ENCODE measurements around the gene WFIKKN1.

Gene WFIKKN1

DNA sequence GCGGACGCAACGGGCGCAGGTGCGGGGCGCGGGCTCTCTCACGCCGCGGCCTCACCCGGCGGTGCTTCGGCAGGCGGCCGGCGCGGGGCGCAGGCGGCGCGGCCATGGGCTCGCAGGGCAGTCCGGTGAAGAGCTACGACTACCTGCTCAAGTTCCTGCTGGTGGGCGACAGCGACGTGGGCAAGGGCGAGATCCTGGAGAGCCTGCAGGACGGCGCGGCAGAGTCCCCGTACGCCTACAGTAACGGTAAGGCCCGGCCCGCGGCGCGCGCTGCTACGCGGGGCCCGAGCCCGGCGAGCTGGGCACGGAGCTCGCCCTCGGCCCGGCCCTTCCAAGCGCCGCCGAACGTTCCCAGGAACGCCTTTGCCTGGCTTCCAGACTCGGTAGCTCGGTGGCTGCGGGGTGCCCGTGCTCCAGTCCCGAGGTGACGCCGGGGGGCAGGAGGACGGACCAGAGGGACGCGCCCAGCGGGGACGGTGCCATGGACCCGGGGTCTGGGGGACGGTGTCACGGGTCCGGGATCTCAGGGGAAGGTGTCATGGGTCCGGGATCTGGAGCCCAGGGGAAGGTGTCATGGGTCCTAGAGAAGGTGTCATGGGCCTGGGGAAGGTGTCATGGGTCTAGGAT lies 40.5 kb upstream of the WFIKKN1 start (continued):
- no peak for TF ChIP-seq ZNF624 (tag by site-specific recombination; IDR thresholded peaks at IDR 0.05)
- TF ChIP-seq ZNF335 (tag by site-specific recombination; conservative IDR thresholded peaks at IDR 0.05) = no peak
- TF ChIP-seq ZNF19 (tag by site-specific recombination; IDR thresholded peaks at IDR 0.05; ENCODE audit: low read depth) = no peak
- TF ChIP-seq ZBTB20 (tag by site-specific recombination; IDR thresholded peaks at IDR 0.05) = no peak; the same call in 1 of the 2 replicates
- TF ChIP-seq ZNF211 (tag by site-specific recombination; IDR thresholded peaks at IDR 0.05; ENCODE audit: low read depth) = no peak
- no peak for TF ChIP-seq ZNF843 (tag by site-specific recombination; IDR thresholded peaks at IDR 0.05)
- TF ChIP-seq, protein P1, sequence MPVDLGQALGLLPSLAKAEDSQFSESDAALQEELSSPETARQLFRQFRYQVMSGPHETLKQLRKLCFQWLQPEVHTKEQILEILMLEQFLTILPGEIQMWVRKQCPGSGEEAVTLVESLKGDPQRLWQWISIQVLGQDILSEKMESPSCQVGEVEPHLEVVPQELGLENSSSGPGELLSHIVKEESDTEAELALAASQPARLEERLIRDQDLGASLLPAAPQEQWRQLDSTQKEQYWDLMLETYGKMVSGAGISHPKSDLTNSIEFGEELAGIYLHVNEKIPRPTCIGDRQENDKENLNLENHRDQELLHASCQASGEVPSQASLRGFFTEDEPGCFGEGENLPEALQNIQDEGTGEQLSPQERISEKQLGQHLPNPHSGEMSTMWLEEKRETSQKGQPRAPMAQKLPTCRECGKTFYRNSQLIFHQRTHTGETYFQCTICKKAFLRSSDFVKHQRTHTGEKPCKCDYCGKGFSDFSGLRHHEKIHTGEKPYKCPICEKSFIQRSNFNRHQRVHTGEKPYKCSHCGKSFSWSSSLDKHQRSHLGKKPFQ (tag by site-specific recombination; IDR thresholded peaks at IDR 0.05) = no peak
- no peak for TF ChIP-seq ZNF701 (tag by site-specific recombination; IDR thresholded peaks at IDR 0.05)
- TF ChIP-seq ZNF544 (tag by site-specific recombination; IDR thresholded peaks at IDR 0.05) = no peak
- TF ChIP-seq ZNF292 (tag by site-specific recombination; IDR thresholded peaks at IDR 0.05; ENCODE audit: borderline replicate concordance, low read depth) = no peak
- TF ChIP-seq ZBTB7A (tag by site-specific recombination; IDR thresholded peaks at IDR 0.05; ENCODE audit: low read depth) = peak; percentile 8; the same call in 1 of the 2 replicates
- no peak for TF ChIP-seq ZNF785 (tag by site-specific recombination; IDR thresholded peaks at IDR 0.05)
- TF ChIP-seq ZNF274 (IDR thresholded peaks at IDR 0.05; ENCODE audit: low read length) = no peak
- TF ChIP-seq ZNF274 (tag by site-specific recombination; IDR thresholded peaks at IDR 0.05; ENCODE audit: borderline replicate concordance) = no peak
- TF ChIP-seq ZNF239 (tag by site-specific recombination; IDR thresholded peaks at IDR 0.05) = no peak
- TF ChIP-seq, protein P2, sequence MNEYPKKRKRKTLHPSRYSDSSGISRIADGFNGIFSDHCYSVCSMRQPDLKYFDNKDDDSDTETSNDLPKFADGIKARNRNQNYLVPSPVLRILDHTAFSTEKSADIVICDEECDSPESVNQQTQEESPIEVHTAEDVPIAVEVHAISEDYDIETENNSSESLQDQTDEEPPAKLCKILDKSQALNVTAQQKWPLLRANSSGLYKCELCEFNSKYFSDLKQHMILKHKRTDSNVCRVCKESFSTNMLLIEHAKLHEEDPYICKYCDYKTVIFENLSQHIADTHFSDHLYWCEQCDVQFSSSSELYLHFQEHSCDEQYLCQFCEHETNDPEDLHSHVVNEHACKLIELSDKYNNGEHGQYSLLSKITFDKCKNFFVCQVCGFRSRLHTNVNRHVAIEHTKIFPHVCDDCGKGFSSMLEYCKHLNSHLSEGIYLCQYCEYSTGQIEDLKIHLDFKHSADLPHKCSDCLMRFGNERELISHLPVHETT (tag by site-specific recombination; IDR thresholded peaks at IDR 0.05) = no peak
- no peak for TF ChIP-seq KLF7 (tag by site-specific recombination; IDR thresholded peaks at IDR 0.05; ENCODE audit: borderline replicate concordance)
- TF ChIP-seq, protein P3, sequence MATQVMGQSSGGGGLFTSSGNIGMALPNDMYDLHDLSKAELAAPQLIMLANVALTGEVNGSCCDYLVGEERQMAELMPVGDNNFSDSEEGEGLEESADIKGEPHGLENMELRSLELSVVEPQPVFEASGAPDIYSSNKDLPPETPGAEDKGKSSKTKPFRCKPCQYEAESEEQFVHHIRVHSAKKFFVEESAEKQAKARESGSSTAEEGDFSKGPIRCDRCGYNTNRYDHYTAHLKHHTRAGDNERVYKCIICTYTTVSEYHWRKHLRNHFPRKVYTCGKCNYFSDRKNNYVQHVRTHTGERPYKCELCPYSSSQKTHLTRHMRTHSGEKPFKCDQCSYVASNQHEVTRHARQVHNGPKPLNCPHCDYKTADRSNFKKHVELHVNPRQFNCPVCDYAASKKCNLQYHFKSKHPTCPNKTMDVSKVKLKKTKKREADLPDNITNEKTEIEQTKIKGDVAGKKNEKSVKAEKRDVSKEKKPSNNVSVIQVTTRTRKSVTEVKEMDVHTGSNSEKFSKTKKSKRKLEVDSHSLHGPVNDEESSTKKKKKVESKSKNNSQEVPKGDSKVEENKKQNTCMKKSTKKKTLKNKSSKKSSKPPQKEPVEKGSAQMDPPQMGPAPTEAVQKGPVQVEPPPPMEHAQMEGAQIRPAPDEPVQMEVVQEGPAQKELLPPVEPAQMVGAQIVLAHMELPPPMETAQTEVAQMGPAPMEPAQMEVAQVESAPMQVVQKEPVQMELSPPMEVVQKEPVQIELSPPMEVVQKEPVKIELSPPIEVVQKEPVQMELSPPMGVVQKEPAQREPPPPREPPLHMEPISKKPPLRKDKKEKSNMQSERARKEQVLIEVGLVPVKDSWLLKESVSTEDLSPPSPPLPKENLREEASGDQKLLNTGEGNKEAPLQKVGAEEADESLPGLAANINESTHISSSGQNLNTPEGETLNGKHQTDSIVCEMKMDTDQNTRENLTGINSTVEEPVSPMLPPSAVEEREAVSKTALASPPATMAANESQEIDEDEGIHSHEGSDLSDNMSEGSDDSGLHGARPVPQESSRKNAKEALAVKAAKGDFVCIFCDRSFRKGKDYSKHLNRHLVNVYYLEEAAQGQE (tag by site-specific recombination; IDR thresholded peaks at IDR 0.05) = no peak
- TF ChIP-seq ZNF501 (tag by site-specific recombination; IDR thresholded peaks at IDR 0.05) = no peak
- TF ChIP-seq, protein P4, sequence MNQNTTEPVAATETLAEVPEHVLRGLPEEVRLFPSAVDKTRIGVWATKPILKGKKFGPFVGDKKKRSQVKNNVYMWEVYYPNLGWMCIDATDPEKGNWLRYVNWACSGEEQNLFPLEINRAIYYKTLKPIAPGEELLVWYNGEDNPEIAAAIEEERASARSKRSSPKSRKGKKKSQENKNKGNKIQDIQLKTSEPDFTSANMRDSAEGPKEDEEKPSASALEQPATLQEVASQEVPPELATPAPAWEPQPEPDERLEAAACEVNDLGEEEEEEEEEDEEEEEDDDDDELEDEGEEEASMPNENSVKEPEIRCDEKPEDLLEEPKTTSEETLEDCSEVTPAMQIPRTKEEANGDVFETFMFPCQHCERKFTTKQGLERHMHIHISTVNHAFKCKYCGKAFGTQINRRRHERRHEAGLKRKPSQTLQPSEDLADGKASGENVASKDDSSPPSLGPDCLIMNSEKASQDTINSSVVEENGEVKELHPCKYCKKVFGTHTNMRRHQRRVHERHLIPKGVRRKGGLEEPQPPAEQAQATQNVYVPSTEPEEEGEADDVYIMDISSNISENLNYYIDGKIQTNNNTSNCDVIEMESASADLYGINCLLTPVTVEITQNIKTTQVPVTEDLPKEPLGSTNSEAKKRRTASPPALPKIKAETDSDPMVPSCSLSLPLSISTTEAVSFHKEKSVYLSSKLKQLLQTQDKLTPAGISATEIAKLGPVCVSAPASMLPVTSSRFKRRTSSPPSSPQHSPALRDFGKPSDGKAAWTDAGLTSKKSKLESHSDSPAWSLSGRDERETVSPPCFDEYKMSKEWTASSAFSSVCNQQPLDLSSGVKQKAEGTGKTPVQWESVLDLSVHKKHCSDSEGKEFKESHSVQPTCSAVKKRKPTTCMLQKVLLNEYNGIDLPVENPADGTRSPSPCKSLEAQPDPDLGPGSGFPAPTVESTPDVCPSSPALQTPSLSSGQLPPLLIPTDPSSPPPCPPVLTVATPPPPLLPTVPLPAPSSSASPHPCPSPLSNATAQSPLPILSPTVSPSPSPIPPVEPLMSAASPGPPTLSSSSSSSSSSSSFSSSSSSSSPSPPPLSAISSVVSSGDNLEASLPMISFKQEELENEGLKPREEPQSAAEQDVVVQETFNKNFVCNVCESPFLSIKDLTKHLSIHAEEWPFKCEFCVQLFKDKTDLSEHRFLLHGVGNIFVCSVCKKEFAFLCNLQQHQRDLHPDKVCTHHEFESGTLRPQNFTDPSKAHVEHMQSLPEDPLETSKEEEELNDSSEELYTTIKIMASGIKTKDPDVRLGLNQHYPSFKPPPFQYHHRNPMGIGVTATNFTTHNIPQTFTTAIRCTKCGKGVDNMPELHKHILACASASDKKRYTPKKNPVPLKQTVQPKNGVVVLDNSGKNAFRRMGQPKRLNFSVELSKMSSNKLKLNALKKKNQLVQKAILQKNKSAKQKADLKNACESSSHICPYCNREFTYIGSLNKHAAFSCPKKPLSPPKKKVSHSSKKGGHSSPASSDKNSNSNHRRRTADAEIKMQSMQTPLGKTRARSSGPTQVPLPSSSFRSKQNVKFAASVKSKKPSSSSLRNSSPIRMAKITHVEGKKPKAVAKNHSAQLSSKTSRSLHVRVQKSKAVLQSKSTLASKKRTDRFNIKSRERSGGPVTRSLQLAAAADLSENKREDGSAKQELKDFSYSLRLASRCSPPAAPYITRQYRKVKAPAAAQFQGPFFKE (tag by site-specific recombination; IDR thresholded peaks at IDR 0.05; ENCODE audit: borderline replicate concordance) = no peak
- TF ChIP-seq SCRT2 (tag by site-specific recombination; IDR thresholded peaks at IDR 0.05) = no peak
- TF ChIP-seq YY1 (tag by site-specific recombination; IDR thresholded peaks at IDR 0.05) = 0 out of 2 replicates have a peak, but pooled peaks have one; percentile 40
- no peak for TF ChIP-seq HOXC10 (CRISPR knock-in tag; IDR thresholded peaks at IDR 0.05)
- TF ChIP-seq ZNF610 (tag by site-specific recombination; IDR thresholded peaks at IDR 0.05; ENCODE audit: borderline replicate concordance) = no peak
- 0 out of 2 replicates have a peak, but pooled peaks have one; percentile 45 for TF ChIP-seq ZNF677 (tag by site-specific recombination; IDR thresholded peaks at IDR 0.05)
- TF ChIP-seq ZNF404 (tag by site-specific recombination; IDR thresholded peaks at IDR 0.05) = no peak
- no peak for TF ChIP-seq HOXA7 (CRISPR knock-in tag; IDR thresholded peaks at IDR 0.05; ENCODE audit: borderline replicate concordance)
- TF ChIP-seq ZSCAN30 (tag by site-specific recombination; IDR thresholded peaks at IDR 0.05) = 0 out of 2 replicates have a peak, but pooled peaks have one; percentile 46
- TF ChIP-seq ZNF76 (tag by site-specific recombination; IDR thresholded peaks at IDR 0.05; ENCODE audit: borderline replicate concordance, low read depth) = no peak

All from HEK293 (cell line).